KBM-7 (cell line): ENCODE data around the gene TTBK1.

Experiments
- DNase-seq: peaks from one replicate; pipeline ENCODE4 v3.0.0-alpha.2; 2015
- in situ Hi-C: fragments of 300-500 bp; cut with MboI; formaldehyde crosslinking; loops from 2 replicates; pipeline ENCODE4 v1.14.3; 2020; ENCODE audit warnings: low sequenced_read_pairs, low pct_unique_long_range_greater_than_20kb, mixed read lengths

TTBK1 gene

DNA sequence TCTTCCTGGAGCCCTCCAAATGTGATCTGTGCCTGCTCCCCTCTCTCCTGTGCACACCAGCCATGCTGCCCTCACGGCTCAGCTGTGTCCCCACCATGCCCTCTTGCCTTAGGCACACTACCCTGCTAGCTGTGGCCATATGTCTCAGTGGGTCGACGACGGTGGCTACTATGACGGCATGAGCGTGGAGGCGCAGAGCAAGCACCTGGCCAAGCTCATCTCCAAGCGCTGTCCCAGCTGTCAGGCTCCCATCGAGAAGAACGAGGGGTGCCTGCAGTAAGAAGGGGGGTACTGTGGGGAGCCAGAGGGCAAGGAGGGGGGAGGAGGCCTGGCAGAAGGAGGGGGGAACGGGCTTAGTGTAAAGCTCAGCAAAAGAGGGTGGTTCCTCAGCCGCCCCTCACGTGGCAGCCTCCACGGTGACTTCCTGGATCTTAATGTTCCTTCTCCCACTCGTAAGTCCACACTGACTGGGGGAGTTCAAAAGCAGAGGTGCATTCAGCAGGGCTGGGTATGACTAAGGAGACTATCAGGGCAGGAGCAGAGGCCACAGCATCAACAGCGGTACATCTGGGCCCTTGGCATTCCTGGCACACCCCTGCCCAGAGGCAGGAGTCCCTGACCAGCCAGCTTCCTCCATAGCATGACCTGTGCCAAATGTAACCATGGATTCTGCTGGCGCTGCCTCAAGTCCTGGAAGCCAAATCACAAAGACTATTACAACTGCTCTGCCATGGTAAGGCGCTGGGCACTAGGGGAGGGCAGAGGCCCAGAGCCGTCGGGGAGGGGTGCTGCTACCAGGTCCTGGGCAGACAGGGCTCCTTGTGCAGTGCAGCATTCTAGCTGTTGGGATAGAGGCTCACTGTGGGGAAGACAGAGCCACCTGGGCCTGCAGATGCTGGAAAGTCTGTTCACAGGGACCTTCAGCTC, 22.0 kb upstream of the TTBK1 start:
- in situ Hi-C loops = no loop called here
- DNase-seq = no peak

- no peak for DNase-seq
- in situ Hi-C loops = no loop called here
Observed at GRCh38 chr6:43222418-43223059, 20.7 kb upstream of the TTBK1 start.

DNA sequence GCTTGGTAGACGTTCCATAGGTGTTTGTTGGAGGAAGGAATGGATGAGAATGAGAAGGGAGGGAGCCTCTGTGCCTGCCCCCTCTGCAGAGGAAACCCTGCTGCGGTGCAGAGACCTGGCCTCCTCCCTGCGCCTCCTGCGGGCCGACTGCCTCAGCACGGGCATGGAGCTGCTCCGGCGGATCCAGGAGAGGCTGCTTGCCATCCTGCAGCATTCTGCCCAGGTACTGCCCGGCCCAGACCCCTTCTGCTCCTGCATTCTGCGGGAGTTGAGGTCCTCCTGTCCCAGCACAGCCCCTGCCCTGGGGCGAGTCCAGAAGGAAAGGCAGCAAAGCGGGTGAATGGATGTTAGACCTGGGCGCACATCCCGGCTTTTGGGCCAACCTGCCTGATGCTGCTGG, 20.1 kb upstream of the TTBK1 start:
- no peak for DNase-seq
- in situ Hi-C loops = no loop called here

DNA sequence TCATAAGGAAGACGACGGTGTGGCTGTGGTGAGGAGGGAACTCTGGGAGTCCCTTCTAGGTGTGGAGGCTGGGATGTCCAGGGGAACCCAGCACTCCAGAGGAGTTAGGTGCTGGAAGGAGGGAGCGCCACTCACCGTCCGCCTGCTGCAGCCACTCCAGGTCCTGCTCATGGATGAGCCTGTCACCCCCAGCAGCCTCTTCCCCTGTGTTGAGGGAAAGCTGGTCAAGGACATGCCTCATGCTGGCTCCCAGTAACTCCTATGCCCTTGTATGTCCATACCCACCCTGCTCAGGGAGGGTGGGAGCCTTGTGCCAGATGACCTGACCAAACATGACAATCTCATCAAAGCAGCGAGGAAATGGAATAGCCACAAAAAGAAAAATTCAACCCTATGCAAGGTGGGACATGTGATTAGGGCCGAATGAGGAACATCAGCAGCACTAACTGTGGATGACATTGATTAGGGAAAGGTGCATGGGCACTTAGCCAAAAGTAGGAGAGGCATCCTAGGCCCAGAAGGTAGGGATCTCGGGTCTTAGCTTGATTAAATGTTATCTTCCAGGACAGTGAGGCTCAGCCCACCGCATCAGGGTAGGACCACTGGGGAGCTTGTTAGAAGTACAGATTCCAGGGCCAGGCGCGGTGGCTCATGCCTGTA, 17.0 kb upstream of the TTBK1 start:
- DNase-seq = no peak

GRCh38 chr6:43228951-43229802, 14.1 kb upstream of the TTBK1 start, which contains the start of gene DNPH1:
DNPH1 (minus strand) TSS chr6:43229481; CDS start chr6:43229456, 25 bp downstream.
- DNase-seq = peak; percentile 77
- in situ Hi-C loops = no loop called here

More for the DNA sequence above, 17.0 kb upstream of the TTBK1 start:
- in situ Hi-C loops = no loop called here

GRCh38 chr6:43229803-43230620, 13.3 kb upstream of the TTBK1 start:
- DNase-seq = no peak
- in situ Hi-C loops = no loop called here

DNA sequence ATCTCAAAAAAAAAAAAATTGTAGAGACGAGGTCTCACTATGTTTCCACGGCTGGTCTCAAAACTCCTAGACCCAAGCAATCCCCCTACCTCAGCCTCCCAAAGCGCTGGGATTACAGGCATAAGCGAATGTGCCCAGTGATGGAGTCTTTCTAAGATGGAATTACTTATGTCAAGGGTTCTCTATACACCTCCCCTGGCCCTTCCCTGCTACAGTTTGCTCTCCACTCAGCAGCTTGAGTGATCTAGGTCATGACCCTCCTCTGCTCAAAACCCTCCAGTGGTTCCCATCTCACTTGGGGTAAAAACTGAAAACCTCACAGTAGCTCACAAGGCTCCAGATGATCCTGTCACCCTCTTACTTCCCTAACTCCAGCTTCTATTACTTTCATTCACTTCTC, 12.2 kb upstream of the TTBK1 start:
- in situ Hi-C loops = no loop called here
- DNase-seq = no peak

DNA sequence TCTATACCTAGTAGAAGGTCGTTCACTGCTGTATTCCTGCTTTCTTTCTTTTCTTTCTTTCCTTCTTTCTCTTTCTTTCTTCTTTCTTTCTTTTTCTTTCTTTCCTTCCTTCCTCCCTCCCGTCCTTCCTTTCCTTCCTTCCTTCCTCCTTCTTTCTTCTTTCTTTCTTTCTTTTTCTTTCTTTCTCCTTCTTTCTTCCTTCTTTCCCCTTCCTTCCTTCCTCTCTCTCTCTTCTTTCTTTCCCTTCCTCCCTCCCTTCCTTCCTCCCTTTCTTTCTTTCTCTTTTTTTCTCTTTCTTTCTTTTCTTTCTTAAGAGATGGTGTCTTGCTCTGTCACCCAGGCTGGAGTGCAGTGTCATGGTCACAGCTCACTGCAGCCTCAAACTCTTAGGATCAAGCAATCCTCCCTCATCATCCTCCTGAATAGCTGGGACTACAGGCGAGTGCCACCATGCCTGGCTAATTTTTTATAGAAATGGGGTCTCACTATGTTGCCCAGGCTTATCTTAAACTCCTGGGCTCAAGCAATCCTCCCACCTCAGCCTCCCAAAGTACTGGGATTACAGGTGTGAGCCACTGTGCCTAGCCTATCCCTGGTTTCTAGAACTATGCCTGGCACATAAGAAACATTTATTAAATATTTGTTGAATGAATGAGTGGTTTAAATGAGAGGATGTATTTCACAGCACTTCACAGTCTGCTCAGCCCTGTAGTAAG, 11.4 kb upstream of the TTBK1 start:
- no peak for DNase-seq

DNA sequence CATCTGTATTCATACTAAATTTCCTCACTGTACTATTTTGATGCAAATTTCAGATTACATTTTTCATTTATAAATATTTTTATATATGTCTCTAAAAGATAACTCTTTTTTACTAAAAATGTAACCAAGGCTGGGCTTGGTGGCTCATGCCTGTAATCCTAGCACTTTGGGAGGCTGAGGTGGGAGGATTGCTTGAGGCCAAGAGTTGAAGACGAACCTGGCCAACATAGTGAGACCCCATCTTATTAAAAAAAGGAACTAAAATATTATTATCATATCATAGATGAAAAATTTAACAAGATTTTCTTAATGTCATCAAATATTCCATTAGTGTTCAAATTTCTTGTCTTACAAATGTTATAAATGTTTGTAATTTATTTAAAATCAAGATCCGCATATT, 7.4 kb upstream of the TTBK1 start:
- in situ Hi-C loops = no loop called here
- DNase-seq = no peak

More for the DNA sequence above, 11.4 kb upstream of the TTBK1 start:
- in situ Hi-C loops = no loop called here

DNA sequence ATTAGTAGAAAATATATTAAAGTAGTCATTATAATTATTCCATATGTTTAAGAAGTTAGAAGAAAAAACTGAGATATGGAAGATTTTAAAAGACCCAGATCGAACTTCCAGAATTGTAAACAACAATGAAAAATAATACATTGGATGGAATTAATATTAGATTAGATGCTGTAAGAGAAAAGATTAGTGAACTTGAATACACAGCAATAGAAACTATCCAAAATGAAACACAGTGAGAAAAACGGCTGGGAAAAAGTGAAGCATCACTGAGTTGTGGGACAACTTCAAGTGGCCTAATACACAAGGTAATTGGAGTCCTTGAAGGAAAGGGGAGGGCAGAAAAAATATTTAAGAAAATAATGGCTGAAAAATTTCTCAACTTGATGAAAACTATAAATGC, 4.2 kb upstream of the TTBK1 start:
- in situ Hi-C loops = no loop called here
- no peak for DNase-seq

DNA sequence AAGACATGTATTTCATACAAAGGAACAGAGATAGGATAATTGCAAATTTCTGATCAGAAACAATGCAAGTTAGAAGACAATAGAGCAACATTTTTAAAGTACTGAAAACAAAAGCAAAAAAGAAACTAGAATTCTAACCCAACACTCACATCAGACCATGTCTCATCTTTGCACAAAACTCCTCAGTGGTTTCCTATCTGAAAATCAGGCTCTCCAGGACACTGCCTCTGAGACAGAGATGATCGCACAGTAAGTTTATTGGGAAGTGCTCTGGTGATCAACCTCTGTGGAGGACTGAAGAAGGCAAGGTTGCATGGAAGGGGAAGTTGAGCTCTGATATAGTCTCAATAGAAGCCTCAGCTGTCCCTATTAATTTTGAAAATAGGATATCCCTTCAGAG, 2.3 kb upstream of the TTBK1 start:
- in situ Hi-C loops = no loop called here

DNA sequence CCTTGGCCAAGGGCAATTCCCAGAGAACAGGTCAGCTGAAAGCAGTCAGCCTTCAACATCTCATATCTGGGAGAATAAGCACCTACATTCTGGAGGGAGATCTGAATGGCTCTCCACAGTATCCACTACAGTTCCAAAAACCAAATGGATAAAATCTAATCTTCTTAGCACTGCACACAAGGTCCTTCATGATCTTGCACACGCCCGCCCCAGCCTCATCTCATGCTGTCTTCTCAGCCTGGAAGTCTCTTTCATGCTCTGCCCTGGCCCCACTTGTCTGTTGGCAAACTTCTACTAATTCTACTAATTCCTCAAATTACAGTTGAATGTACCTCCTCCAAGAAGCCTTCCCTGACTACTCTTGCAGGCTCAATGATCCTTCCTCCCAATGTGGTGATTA, 1.8 kb upstream of the TTBK1 start:
- in situ Hi-C loops = no loop called here
- no peak for DNase-seq

More for the DNA sequence above, 2.3 kb upstream of the TTBK1 start:
- DNase-seq = no peak

DNA sequence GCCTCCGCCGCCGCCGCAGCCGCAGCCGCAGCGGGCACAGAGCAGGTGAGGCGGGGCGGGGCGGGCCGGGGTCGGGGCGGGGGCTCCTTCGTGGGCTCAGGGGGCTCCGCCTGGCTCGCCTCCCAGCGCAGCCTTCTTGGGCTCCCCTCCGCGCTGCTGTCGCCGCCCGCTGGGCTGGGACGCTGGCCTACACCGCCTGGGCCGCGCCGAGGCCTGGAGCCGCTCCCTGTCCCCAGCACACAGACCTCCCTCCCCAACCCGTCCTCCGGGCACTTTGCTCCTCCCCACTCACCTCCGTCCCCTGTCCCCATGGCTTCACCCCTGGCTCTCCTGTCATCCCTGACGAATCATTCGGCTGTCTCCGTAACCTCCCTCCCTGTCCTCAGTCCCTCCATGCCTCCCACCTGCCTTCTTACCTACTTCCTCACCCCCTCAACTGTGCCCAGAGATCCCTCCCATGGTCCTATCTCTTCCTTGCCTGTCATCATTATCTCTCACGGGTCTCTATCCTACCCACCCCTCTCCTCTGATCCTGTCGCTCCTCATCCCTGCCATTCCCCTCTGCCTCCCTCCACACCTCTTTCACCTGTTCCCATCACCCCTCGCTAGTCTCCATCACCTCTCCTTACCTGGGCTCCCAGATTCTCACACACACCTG, 512 bp downstream of the TTBK1 start:
- in situ Hi-C loops = no loop called here
- DNase-seq = no peak

DNA sequence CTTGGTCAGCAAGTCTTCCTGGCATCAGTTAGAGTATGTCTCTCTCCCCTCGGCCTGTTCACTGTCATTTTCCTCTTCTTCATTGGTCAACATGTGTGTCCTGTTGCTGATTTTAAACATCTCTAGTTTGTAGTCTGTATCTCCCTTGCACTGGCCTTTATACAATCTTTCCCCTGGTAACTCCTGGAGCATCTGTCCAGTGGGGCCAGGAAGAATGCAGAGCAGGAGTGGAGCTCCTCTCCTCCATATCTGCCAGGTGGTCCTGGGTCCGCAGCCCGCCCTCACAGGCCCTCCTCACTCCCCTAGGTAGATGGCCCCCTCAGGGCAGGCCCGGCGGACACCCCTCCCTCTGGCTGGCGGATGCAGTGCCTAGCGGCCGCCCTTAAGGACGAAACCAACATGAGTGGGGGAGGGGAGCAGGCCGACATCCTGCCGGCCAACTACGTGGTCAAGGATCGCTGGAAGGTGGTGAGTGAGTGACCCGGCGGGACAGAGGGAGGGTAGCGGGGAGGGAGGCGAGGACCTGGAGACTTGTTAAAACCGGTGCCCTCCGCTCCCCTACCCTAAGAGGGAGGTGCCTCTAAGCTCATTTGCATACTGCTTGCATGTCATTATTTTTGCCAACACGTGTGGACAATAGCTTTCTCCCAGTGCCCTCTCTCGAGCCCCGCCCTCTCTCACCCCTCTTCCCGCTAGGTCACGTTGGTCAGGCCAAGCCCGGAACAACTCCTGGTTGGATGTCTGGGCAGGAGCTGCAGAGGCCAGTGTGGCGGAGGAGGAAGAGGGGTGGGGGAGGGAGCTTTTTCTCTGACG, 3.2 kb downstream of the TTBK1 start:
- DNase-seq = no peak
- in situ Hi-C loops = no loop called here

GRCh38 chr6:43247114-43247999, 4.1 kb downstream of the TTBK1 start:
- peak; percentile 34 for DNase-seq
- in situ Hi-C loops = no loop called here

DNA sequence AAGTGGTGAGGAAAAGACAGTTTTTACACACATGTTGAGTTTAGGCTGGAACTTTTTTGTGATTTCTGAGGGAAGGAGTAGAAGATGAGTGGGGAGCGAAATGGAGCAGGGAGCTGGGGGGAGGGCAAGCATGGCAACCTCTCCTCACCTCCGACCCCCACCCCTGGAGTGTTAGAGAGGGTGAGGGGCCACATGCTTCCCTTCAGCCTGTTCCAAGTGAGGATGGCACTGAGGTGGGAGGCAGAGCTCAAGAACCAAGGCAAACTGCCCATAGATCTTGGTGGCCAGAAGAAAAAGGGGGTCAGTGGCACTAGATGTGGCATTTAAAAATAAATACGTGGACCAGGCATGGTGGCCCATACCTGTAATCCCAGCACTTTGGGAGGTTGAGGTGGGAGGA, 4.8 kb downstream of the TTBK1 start:
- DNase-seq = no peak
- in situ Hi-C loops = no loop called here
